Heart left ventricle (tissue), 13 donors: ENCODE results near the gene CHD5.

Experiments used
- CTCF ChIP-seq, 12 donors: fragments of 200-600 bp; sonication (generic) in 4 of 12; IDR thresholded peaks; one replicate each; pipeline versions ENCODE4 v1.5.0 to v1.8.0; 2018 to 2022; ENCODE audit warnings: antibody characterized with exemption in 12 of 12, mild to moderate bottlenecking in 5 of 12
- POLR2A ChIP-seq, 2 donors: fragments of 450-650 bp; IDR thresholded peaks; one replicate each; pipeline ENCODE4 v1.6.1; 2017; ENCODE audit warnings: antibody characterized with exemption in 2 of 2, mild to moderate bottlenecking in 2 of 2, moderate library complexity in 2 of 2
- donor health status: ischemic (EF 13 %, LVEDD 7.1; RV severe dilation, severe dysfunction).
- donor health status: DM: no; HTN: yes; CAD: no.
- donor health status: DM: no; HTN: no; CAD: no.
- donor health status: ischemic (EF 25% LVEDD 6.9; RV normal size, moderate dysfunction).
- donor health status: ischemic (EF 25% LVEDD 5.7; RV mildly dilated, moderate dysfunction).
- donor health status: ischemic (EF 35%, LVEDD 5.7; RV mildly dilated, moderate dysfunction).
- donor health status: nonischemic (EF 11% LVEDD 7.7; RV severe dilation, severe dysfunction).
- donor health status: DM: yes; HTN: yes; CAD: no.
- donor health status: PGD.
- donor health status: ischemic (EF 29% LVEDD 5.4; RV normal size, mild dysfunction).
- donor health status: nonischemic (EF 23%, LVEDD 6.1; RV moderate dilation, normal function).

- TF ChIP-seq CTCF (IDR thresholded peaks at IDR 0.05) (no peak), POLR2A (IDR thresholded peaks at IDR 0.05) (no peak)
These were observed 7.6 kb downstream of the CHD5 start for GRCh38 chr1:6172549-6172948.
